Liver (tissue), 9 donors: Measurements from ENCODE around the gene DICER1. TPM values are rescaled to one million over a fixed set of nuclear protein-coding genes. Genes with fewer than 3 reads are reported as not detected.

Experiments used
- DNase-seq: peaks from one replicate; pipeline ENCODE4 v3.0.0-alpha.2; 2017; ENCODE audit warnings: low spot score
- H3K27ac ChIP-seq, 2 donors: one replicate each; pipeline ENCODE4 v1.7.0; 2013; ENCODE audit warnings: inconsistent platforms in 2 of 2, low read length in 2 of 2, control low read depth in 1 of 2, low read depth in 1 of 2, mild to moderate bottlenecking in 1 of 2
- H3K27me3 ChIP-seq, 4 donors: one replicate each; pipeline versions ENCODE4 v1.6.1 to v1.7.0; 2013; ENCODE audit warnings: low read length in 3 of 4, inconsistent platforms in 1 of 4, mild to moderate bottlenecking in 1 of 4, moderate library complexity in 1 of 4; ENCODE audit not compliant: control insufficient read depth in 4 of 4, insufficient read depth in 4 of 4
- H3K36me3 ChIP-seq, 4 donors: one replicate each; pipeline versions ENCODE4 v1.6.1 to v1.7.0; 2013; ENCODE audit warnings: low read length in 3 of 4, mild to moderate bottlenecking in 3 of 4, low read depth in 1 of 4, moderate library complexity in 1 of 4; ENCODE audit not compliant: control insufficient read depth in 4 of 4, insufficient read depth in 3 of 4
- H3K4me1 ChIP-seq, 4 donors: one replicate each; pipeline versions ENCODE4 v1.6.1 to v1.7.0; 2013; ENCODE audit warnings: low read length in 3 of 4, mild to moderate bottlenecking in 3 of 4, moderate library complexity in 1 of 4; ENCODE audit not compliant: control insufficient read depth in 4 of 4, insufficient read depth in 4 of 4
- H3K4me3 ChIP-seq, 3 donors: one replicate each; pipeline versions ENCODE4 v1.6.1 to v1.7.0; 2013; ENCODE audit warnings: low read length in 3 of 3, control low read depth in 1 of 3, low read depth in 1 of 3, mild to moderate bottlenecking in 1 of 3
- H3K9ac ChIP-seq, 2 donors: one replicate each; pipeline ENCODE4 v1.7.0; 2013; ENCODE audit warnings: low read length in 2 of 2, mild to moderate bottlenecking in 2 of 2, moderate library complexity in 2 of 2, control low read depth in 1 of 2, low read depth in 1 of 2
- H3K9me3 ChIP-seq, 4 donors: one replicate each; pipeline versions ENCODE4 v1.6.1 to v1.7.0; 2013; ENCODE audit warnings: low read length in 3 of 4; ENCODE audit not compliant: control insufficient read depth in 4 of 4
- EGR1 ChIP-seq, 2 donors: IDR thresholded peaks; 2 replicates each; pipeline ENCODE4 v1.6.1; 2016 to 2018; ENCODE audit warnings: antibody characterized with exemption in 2 of 2, low read depth in 2 of 2
- FOXA1 ChIP-seq: IDR thresholded peaks from 2 replicates; pipeline ENCODE4 v1.6.1; 2016; ENCODE audit warnings: antibody characterized with exemption
- FOXA2 ChIP-seq: IDR thresholded peaks from 2 replicates; pipeline ENCODE4 v1.6.1; 2016; ENCODE audit warnings: antibody characterized with exemption
- GABPA ChIP-seq, 2 donors: IDR thresholded peaks in 1 of 2; conservative IDR thresholded peaks in 1 of 2; 2 replicates each; pipeline ENCODE4 v1.6.1; 2016; ENCODE audit warnings: antibody characterized with exemption in 2 of 2, mild to moderate bottlenecking in 1 of 2, moderate library complexity in 1 of 2
- HNF4A ChIP-seq, 2 donors: conservative IDR thresholded peaks; 2 replicates each; pipeline ENCODE4 v1.6.1; 2016; ENCODE audit warnings: antibody characterized with exemption in 2 of 2, mild to moderate bottlenecking in 2 of 2
- HNF4G ChIP-seq: IDR thresholded peaks from 2 replicates; pipeline ENCODE4 v1.6.1; 2016; ENCODE audit warnings: antibody characterized with exemption
- JUND ChIP-seq, 2 donors: IDR thresholded peaks; 2 replicates each; pipeline ENCODE4 v1.6.1; 2016; ENCODE audit warnings: antibody characterized with exemption in 2 of 2
- NR2F2 ChIP-seq: IDR thresholded peaks from 2 replicates; pipeline ENCODE4 v1.6.1; 2016; ENCODE audit warnings: antibody characterized with exemption
- RAD21 ChIP-seq, 2 donors: IDR thresholded peaks; 2 replicates each; pipeline ENCODE4 v1.6.1; 2016; ENCODE audit warnings: antibody characterized with exemption in 2 of 2, mild to moderate bottlenecking in 2 of 2
- REST ChIP-seq: IDR thresholded peaks from 2 replicates; pipeline ENCODE4 v1.6.1; 2016; ENCODE audit warnings: antibody characterized with exemption, mild to moderate bottlenecking
- RXRA ChIP-seq, 2 donors: IDR thresholded peaks; 2 replicates each; pipeline ENCODE4 v1.6.1; 2017 to 2018; ENCODE audit warnings: antibody characterized with exemption in 2 of 2, mild to moderate bottlenecking in 1 of 2
- SP1 ChIP-seq: IDR thresholded peaks from 2 replicates; pipeline ENCODE4 v1.6.1; 2018; ENCODE audit warnings: antibody characterized with exemption, mild to moderate bottlenecking
- TAF1 ChIP-seq: conservative IDR thresholded peaks from 2 replicates; pipeline ENCODE4 v1.6.1; 2016; ENCODE audit warnings: antibody characterized with exemption, mild to moderate bottlenecking
- YY1 ChIP-seq: IDR thresholded peaks from 2 replicates; pipeline ENCODE4 v1.6.1; 2016; ENCODE audit warnings: antibody characterized with exemption, mild to moderate bottlenecking
- WGBS: extraction: QIAGEN DNeasy Blood & Tissue Kit; methylation state at CpG from one replicate; pipeline ENCODE4 v1.1.7; 2013; 5-methylcytosine and 5-hydroxymethylcytosine counted together
- polyA plus RNA-seq, 2 donors: library from polyadenylated mRNA; stranded (reverse) in 1 of 2; unstranded in 1 of 2; fragments of 200-250 nt in 1 of 2; fragments of >200 nt in 1 of 2; fragmentation: Nextera tagmentation in 1 of 2; extraction: Ambion mirVana in 1 of 2; gene quantifications; one replicate each; pipeline versions ENCODE4 v1.2.1 to v1.2.3, GENCODE V29; 2013 to 2015
- total RNA-seq, 2 donors: library from RNA; depleted of rRNA; stranded (reverse); fragments of >200 nt; gene quantifications; one replicate each; pipeline ENCODE4 v1.2.3, GENCODE V29; 2014
- TF ChIP-seq, protein P1 (sequence below): fragments of 150-350 bp; IDR thresholded peaks from 2 replicates; pipeline ENCODE4 v1.5.1; 2017; ENCODE audit warnings: improper control_type of control experiment, low read depth, low read length; ENCODE audit not compliant: missing input control
- TF ChIP-seq, protein P2 (sequence below): IDR thresholded peaks from 2 replicates; pipeline ENCODE4 v1.6.1; 2016; ENCODE audit warnings: antibody characterized with exemption
- TF ChIP-seq, protein P3 (sequence below): IDR thresholded peaks from 2 replicates; pipeline ENCODE4 v1.6.1; 2016; ENCODE audit warnings: antibody characterized with exemption
- TF ChIP-seq, protein P4 (sequence below): IDR thresholded peaks from 2 replicates; pipeline ENCODE4 v1.6.1; 2016; ENCODE audit warnings: antibody characterized with exemption
- donor health status: healthy.
- donor health status: healthy.
- donor health status: healthy.
- donor health status: healthy.
- donor health status: healthy.

DICER1 gene
- total and polyA plus RNA-seq, 4 donors = 7.5 to 43.6 (median 20.3) TPM

DNA sequence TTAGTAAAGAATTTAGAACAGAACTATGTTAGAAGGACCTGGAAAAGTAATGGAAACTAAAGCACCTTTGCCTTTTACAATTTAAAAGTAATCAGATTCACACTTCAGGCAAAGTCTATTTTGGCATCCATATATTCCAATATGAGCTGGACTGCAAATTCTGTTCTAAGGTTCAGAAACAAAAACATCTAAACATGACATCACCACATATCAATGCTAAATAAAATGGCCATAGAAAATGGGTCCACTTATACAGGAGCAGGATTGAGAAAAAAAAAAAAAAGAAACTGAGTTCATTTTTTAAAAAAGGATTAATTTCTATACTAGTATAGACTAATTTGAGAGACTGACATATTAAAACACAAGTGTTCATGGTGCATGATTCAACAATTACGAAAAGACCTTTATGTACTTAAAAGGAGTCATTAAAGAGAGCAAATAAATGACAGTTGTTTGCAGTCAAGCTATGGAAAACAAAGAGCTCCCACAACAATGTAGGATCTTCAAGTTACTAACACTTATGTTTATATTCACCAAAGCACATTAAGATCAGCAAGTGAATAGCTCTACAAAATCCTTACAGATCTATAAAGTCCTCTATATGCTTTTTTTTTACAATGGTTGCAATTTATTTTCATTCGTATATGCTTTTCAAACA, 45.7 kb downstream of the DICER1 start:
- TF ChIP-seq HNF4G = no peak
- no peak for TF ChIP-seq RXRA (IDR thresholded peaks at IDR 0.05)
- TF ChIP-seq, protein P1, sequence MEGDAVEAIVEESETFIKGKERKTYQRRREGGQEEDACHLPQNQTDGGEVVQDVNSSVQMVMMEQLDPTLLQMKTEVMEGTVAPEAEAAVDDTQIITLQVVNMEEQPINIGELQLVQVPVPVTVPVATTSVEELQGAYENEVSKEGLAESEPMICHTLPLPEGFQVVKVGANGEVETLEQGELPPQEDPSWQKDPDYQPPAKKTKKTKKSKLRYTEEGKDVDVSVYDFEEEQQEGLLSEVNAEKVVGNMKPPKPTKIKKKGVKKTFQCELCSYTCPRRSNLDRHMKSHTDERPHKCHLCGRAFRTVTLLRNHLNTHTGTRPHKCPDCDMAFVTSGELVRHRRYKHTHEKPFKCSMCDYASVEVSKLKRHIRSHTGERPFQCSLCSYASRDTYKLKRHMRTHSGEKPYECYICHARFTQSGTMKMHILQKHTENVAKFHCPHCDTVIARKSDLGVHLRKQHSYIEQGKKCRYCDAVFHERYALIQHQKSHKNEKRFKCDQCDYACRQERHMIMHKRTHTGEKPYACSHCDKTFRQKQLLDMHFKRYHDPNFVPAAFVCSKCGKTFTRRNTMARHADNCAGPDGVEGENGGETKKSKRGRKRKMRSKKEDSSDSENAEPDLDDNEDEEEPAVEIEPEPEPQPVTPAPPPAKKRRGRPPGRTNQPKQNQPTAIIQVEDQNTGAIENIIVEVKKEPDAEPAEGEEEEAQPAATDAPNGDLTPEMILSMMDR = no peak
- no peak for TF ChIP-seq NR2F2
- TF ChIP-seq HNF4A (conservative IDR thresholded peaks at IDR 0.05) = no peak
- no peak for TF ChIP-seq REST
- TF ChIP-seq RAD21 (IDR thresholded peaks at IDR 0.05) = no peak
- TF ChIP-seq GABPA (IDR thresholded peaks at IDR 0.05 in 1 of 2, conservative IDR thresholded peaks at IDR 0.05 in 1 of 2) = no peak
- no peak for TF ChIP-seq YY1
- TF ChIP-seq FOXA1 = no peak
- no peak for TF ChIP-seq SP1
- TF ChIP-seq TAF1 = no peak
- TF ChIP-seq JUND (IDR thresholded peaks at IDR 0.05) = no peak
- TF ChIP-seq, protein P2, sequence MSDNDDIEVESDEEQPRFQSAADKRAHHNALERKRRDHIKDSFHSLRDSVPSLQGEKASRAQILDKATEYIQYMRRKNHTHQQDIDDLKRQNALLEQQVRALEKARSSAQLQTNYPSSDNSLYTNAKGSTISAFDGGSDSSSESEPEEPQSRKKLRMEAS = no peak
- H3K4me3 ChIP-seq = no peak overlapping the region
- WGBS = 97% methylated on average over 2 of the region's 2 CpGs
- H3K9me3 ChIP-seq = no peaks in the 10 kb centered on the region
- H3K27me3 ChIP-seq = no peaks in the 10 kb centered on the region
- no peaks in the 10 kb centered on the region for H3K4me1 ChIP-seq
- no peak overlapping the region for H3K9ac ChIP-seq
- peaks cover 5 to 64% (median 39%) of the 10 kb centered on the region in 4 donors for H3K36me3 ChIP-seq
- DNase-seq = no peak
- no peak overlapping the region for H3K27ac ChIP-seq

DNA sequence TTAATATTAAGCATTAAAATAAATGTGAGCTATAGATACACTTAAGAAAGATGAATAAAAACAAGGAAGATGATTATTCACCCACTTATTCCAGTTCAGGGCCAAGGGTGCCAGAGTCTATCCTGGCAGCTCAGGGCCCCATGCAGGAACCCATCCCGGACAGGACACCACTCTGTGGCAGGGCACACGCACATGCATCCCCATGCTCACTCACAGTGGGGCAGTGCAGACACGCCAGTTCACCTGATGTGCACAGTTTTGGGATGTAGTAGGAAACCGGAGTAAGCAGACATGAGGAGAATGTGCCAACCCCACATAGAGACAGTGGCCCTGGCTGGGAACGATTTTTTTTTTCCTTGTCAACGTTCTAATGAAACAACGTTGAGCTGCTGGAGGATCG, 47.2 kb downstream of the DICER1 start:
- no peak overlapping the region for H3K4me3 ChIP-seq
- no peaks in the 10 kb centered on the region for H3K9me3 ChIP-seq
- no peaks in the 10 kb centered on the region for H3K27me3 ChIP-seq
- no peaks in the 10 kb centered on the region for H3K4me1 ChIP-seq
- H3K36me3 ChIP-seq = peaks cover 5 to 58% (median 36%) of the 10 kb centered on the region in 4 donors
- 95% methylated on average over 8 of the region's 8 CpGs for WGBS
- DNase-seq = no peak
- H3K9ac ChIP-seq = no peak overlapping the region
- H3K27ac ChIP-seq = no peak overlapping the region
- TF ChIP-seq NR2F2 = no peak
- no peak for TF ChIP-seq FOXA2
- TF ChIP-seq GABPA (IDR thresholded peaks at IDR 0.05 in 1 of 2, conservative IDR thresholded peaks at IDR 0.05 in 1 of 2) = no peak
- TF ChIP-seq JUND (IDR thresholded peaks at IDR 0.05) = no peak
- TF ChIP-seq FOXA1 = no peak
- no peak for TF ChIP-seq HNF4A (conservative IDR thresholded peaks at IDR 0.05)
- TF ChIP-seq, protein P3, sequence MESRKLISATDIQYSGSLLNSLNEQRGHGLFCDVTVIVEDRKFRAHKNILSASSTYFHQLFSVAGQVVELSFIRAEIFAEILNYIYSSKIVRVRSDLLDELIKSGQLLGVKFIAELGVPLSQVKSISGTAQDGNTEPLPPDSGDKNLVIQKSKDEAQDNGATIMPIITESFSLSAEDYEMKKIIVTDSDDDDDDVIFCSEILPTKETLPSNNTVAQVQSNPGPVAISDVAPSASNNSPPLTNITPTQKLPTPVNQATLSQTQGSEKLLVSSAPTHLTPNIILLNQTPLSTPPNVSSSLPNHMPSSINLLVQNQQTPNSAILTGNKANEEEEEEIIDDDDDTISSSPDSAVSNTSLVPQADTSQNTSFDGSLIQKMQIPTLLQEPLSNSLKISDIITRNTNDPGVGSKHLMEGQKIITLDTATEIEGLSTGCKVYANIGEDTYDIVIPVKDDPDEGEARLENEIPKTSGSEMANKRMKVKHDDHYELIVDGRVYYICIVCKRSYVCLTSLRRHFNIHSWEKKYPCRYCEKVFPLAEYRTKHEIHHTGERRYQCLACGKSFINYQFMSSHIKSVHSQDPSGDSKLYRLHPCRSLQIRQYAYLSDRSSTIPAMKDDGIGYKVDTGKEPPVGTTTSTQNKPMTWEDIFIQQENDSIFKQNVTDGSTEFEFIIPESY = no peak
- TF ChIP-seq, protein P1 = no peak
- no peak for TF ChIP-seq EGR1 (IDR thresholded peaks at IDR 0.05; ENCODE audit: low read depth in 2 of 2)
- no peak for TF ChIP-seq SP1
- no peak for TF ChIP-seq RXRA (IDR thresholded peaks at IDR 0.05)
- TF ChIP-seq, protein P4, sequence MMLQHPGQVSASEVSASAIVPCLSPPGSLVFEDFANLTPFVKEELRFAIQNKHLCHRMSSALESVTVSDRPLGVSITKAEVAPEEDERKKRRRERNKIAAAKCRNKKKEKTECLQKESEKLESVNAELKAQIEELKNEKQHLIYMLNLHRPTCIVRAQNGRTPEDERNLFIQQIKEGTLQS = no peak
- TF ChIP-seq, protein P2 = no peak
- TF ChIP-seq TAF1 = no peak
- no peak for TF ChIP-seq RAD21 (IDR thresholded peaks at IDR 0.05)
- no peak for TF ChIP-seq HNF4G
- TF ChIP-seq YY1 = no peak
